HG03442 (cell line): ENCODE data around the gene GALNT17.

Experiments used
- ATAC-seq: cut with Tn5 transposase; IDR thresholded peaks from one replicate; pipeline ENCODE4 v1.9.1; 2021; ENCODE audit warnings: mild to moderate bottlenecking, moderate library complexity; ENCODE audit not compliant: unreplicated experiment

GALNT17 gene

DNA sequence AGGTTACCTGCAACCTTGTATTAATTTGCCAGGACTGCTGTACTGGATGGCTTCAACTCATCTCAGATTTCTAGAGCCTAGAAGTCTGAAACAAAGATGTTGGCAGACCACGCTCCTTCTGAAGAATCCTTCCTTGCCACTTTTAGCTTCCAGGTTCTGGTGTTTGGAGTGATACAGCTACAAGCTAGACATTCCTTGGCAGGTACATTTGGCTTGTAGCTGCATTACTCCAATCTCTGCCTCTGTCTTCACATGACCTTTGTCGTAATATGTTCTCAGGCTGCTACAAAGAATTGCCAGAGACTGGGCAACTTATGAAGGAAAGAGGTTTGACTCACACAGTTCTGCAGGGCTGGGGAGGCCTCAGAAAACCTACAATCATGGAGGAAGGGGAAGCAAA lies 146.3 kb downstream of the GALNT17 start:
- no peak for ATAC-seq

DNA sequence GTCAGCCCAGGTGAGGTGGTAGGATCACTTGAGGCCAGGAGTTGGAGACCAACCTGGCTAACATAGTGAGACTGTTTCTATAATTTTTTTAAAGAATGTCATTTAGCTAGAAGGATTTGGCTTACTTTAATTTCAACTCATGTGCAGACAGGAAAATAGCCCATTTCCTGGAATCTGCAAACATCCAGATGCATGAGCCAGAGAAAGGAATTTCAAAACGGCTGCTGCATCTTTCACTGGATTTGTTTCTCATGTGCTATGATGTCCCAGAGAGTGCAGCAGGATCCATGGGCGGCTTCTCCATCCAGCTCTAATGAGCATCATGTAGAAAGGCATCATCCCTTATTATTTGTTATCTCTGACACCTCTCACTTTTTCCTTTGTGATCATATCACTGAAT lies 149.3 kb downstream of the GALNT17 start:
- no peak for ATAC-seq

DNA sequence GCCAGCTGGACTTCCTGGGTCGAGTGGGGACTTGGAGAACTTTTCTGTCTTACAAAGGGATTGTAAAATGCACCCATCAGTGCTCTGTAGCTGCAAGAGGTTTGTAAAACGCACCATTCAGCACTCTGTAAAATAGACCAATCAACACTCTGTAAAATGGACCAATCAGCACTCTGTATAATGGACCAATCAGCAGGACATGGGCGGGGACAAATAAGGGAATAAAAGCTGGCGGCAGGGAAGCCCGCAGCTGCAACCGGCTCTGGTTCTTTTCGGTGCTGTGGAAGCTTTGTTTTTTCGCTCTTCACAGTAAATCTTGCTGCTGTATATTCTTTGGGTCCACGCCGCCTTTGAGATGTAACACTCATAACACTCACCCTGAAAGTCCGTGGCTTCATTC lies 151.9 kb downstream of the GALNT17 start:
- no peak for ATAC-seq

DNA sequence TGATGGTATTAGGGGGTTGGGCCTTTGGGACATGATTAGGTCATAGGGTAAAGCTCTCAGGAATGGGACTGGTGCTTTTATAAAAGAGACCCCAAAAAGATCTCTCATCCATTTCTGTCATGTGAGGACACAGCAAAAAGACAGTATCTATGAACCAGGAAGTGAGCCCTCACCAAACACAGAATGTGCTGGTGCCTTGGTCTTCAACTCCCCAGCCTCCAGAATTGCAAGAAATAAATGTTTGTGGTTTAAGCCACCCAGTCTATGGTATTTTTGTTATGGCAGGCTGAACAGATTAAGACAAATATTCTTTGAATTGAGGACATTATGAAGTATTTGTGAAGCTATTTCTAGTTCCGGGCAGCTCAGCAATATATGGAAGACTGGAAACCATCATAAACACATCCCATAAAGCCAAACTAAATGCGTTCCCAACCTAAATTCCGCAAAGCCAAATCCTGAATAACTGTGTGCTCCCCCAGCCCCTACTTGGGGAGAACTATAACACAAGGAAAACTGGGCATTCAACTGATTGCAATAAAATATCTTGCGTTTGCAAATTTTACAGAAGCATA lies 153.7 kb downstream of the GALNT17 start:
- ATAC-seq = no peak

- no peak for ATAC-seq
Measured at GRCh38 chr7:71286336-71286735, 154.4 kb downstream of the GALNT17 start.

- no peak for ATAC-seq
Measured at GRCh38 chr7:71286924-71287323, 155.0 kb downstream of the GALNT17 start.

GRCh38 chr7:71290452-71290851 lies 158.5 kb downstream of the GALNT17 start:
- ATAC-seq = no peak

GRCh38 chr7:71298378-71298777 lies 166.4 kb downstream of the GALNT17 start:
- ATAC-seq = no peak

DNA sequence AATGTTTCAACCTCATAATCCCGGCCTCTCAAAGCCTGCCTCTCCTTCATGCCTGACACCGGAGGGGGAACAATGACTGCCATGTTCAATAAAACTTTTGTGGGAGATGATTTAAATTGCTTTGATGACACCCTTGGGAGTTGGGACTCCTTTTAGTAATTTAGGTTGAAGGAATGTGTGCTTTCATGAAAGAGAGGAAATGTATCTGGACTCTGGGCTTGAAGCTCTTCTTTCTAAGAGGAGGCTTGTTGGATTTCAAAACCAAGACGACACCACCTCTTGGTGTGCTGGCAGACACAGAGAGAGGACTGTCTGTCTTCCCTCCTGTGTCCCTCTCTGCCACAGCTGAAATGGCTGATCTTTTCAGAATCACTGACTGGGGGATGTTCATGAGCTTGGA lies 168.1 kb downstream of the GALNT17 start:
- no peak for ATAC-seq

GRCh38 chr7:71300603-71301002 lies 168.7 kb downstream of the GALNT17 start:
- no peak for ATAC-seq

- no peak for ATAC-seq
Measured at GRCh38 chr7:71301167-71301566, 169.2 kb downstream of the GALNT17 start.

GRCh38 chr7:71303566-71303965 lies 171.6 kb downstream of the GALNT17 start:
- no peak for ATAC-seq

GRCh38 chr7:71308096-71308495 lies 176.2 kb downstream of the GALNT17 start:
- ATAC-seq = no peak

GRCh38 chr7:71311576-71311975 lies 179.6 kb downstream of the GALNT17 start:
- ATAC-seq = no peak

GRCh38 chr7:71312755-71313490 lies 181.0 kb downstream of the GALNT17 start:
- no peak for ATAC-seq

DNA sequence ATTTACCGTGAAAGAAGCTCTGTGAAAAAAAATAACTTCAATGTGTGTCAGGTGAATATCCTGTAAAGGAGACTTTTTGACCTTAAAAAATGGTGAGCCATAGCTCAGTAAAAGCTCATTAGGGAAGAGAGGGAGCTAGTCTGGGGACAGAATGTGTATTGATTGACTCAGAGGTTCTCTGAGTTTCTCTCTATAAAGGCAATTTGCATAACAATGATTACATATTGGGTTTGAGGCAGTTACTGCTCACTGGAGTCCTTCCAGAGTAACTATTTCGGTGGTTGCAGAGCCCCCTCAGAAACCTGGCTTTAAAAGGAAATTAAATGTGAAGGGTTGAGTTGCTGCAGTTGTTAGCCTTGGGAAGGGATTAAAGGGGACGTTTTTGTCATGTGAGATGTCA lies 181.6 kb downstream of the GALNT17 start:
- ATAC-seq = no peak

DNA sequence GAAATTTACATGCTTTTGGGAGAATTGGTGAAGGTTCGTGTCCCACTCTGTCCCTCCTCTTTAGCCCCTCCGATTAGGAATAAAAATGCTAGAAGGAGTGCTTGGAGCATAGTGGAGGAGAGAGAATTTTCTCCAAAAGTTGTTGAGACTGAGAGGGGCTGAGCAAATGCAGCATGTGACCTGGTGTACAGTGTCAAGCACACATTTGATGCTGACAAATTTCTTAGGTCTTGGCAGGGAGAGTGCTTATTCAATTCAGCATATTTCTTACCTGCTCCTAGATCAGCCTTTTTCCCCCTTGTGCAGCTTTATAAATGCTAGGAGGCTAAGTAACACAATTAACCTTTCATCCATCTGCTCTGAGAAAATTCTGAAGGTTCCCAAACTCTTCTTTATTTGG lies 189.0 kb downstream of the GALNT17 start:
- no peak for ATAC-seq

- no peak for ATAC-seq
Measured at GRCh38 chr7:71322201-71322600, 190.3 kb downstream of the GALNT17 start.

- ATAC-seq = no peak
Measured at GRCh38 chr7:71323726-71324125, 191.8 kb downstream of the GALNT17 start.

DNA sequence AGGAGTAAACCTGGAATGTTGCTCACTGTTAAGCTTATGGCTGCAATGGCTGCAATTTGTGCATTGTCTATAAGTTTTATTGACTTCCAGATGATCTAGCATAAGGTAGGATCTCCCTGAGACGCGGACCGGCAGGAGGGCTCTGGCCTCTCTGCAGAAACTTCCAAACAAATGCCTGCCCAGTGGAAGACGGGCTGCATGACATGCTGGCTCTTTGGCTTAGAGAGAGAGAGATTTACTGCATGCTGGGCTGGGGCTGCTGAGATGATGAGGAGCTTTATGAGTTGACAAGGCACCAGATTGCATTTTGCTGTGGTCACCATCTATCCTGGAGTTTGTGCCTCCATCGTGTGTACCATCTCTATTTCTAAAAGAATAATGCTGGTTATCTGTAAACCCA lies 193.2 kb downstream of the GALNT17 start:
- ATAC-seq = no peak

- ATAC-seq = no peak
Measured at GRCh38 chr7:71326595-71326994, 194.7 kb downstream of the GALNT17 start.

DNA sequence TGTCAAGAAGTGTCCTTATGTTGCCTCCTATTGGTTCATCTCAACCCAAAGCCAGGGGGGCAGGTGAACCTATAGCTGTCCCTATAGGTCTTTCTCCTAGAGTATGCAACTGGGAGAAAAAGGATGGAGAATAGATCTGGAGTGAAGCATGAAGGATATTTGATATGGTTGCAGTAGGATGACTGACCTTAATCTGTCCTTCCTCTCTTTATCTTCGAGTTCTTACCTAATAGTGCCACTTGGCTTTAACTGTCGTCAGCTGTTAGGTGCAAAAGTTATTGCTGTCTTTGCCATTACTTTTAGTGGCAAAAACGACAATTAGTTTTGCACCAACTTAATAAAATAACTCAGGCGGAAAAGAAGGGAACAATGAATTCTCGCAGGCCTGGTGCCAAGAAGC lies 196.0 kb downstream of the GALNT17 start:
- ATAC-seq = no peak
